ENCODE results near the gene ZNF425.
A peak's percentile ranks its signal among the peaks of the same experiment; 100 is the strongest.
"Not testable (repeated sequence)": the region's sequence is repeated elsewhere in the genome, so short reads cannot be mapped to it uniquely, and the experiment has no call there.

The ZNF425 gene, protein sequence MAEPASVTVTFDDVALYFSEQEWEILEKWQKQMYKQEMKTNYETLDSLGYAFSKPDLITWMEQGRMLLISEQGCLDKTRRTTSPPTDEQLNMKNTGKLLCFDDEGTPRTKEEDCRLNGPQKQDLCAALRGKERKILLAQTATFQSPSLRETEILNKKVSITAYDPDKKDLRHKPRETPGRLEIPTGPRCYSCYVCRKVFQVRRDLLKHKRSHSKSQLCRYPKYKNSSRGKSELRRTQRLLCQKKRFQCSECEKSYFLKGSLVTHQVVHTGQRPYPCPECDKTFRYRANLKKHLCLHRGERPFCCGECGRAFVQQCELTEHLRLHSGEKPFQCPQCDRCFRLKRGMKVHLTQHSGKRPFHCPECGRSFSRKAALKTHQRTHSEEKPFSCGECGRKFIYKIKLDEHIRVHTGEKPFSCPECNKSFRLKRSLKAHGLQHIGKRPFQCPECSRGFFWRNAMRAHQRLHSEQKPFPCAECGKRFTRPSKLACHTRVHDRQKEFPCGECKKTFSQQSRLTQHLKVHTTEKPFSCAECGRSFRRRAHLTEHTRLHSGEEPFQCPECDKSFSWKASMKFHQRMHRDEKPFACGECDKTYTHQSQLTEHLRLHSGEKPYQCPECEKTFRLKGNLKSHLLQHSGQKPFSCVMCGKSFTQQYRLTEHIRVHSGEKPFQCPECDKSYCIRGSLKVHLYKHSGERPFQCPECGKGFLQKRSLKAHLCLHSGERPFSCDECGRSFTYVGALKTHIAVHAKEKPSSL

DNA sequence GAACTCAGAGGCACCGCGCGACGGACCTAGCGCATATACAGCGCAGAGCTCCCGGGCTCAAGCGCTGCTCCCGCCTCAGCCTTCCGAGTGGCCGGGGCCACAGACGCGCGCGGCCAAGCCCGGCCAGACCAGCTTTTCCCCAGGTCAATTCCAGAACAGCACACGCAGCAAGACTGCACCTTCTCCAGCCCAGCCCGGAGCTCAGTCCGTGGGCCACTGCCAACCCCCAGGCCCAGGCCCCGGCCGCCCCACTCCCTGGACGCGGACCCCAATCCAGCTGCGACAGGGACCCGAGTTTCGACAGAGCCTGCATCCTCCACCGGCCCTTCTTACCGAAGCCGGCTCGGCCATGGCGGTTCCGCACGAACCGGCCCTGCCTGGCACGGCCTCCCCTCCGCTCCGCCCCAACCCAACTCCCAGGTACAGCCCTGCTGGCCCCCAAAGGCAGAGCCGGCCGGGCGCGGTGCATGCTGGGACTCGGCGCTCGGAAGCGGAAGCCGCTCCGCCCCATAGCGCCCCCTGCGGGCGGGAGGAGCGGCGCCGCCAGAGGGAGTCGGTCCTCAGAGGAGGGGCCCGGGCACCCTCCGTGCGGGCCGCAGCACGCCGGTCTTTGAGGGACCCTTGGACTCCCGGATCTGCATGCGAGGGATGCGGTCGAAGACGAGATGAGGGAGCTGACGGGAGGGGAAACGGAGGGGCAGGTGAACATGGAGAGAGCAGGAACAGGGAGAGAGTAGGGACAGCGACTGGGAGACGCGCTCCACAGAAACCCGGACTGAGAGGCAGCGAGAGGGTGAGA lies at the start of gene ZNF425:
ZNF425 (minus strand) TSS at position 462 of the 799 bp plus-strand sequence; CDS start at position 351, 111 bp downstream.
- DNase-seq: peak; percentile 81

DNA sequence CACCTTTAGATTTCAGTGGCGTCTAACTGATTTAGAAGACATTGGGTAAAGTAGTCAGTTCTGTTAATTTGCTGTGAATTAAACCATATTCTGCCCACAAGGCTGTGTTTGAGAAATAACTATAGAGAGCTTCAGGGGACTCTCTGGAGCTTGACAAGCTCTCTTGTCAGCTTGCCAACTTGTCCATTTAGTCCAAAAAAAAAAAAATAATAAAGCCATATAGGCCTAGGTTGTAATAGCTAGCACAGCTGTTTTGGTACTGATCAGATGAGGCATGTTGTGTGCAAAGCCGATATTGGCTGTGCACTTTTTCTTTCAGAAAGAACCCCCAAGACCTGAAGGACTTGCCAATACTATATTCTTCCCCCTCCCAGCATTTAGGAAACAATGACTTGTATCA lies 49.0 kb upstream of the ZNF425 start:
- DNase-seq: no peak

DNA sequence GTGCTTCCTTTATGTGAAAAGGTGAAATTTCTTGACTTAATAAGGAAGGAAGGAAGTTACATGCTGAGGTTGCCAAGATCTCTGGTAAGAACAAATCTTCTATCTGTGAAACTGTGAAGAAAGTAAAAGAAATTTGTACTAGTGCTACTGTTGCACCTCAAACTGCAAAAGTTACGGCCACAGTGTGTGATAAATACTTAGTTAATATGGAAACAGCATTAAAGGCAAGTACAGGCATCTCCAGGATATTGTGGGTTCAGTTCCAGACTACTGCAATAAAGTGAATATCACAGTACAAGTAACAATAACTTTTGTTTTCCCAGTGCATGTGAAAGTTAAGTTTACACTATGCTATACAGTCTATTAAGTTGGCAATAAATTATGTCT lies 46.4 kb upstream of the ZNF425 start:
- no peak for DNase-seq

DNA sequence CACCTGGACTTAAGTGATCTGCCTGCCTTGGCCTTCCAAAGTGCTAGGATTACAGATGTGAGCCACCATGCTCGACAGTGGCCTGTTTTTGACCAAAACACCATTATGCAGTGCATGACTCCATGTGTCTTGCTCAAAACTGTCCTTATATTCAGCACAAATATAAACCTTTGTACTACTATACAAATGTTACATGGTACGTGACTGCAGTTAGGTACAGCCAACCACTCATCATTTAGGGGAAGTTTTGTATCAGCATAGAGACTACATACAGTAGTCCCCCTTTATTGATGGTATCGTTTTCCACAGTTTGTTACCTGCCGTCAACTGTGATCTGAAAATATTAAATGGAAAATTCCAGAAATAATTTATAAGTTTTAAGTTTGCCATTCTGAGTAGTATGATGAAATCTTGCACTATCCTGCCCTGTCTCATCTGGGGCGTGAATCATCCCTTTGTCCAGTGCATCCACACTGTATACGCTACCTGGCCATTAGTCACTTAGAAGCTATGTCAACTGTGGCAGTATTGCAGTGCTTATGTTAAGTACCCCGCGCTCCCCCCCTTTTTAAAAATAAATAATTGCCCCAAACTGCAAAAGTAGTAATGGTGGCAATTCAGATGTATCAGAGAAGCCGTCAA lies 45.9 kb upstream of the ZNF425 start:
- no peak for DNase-seq

DNA sequence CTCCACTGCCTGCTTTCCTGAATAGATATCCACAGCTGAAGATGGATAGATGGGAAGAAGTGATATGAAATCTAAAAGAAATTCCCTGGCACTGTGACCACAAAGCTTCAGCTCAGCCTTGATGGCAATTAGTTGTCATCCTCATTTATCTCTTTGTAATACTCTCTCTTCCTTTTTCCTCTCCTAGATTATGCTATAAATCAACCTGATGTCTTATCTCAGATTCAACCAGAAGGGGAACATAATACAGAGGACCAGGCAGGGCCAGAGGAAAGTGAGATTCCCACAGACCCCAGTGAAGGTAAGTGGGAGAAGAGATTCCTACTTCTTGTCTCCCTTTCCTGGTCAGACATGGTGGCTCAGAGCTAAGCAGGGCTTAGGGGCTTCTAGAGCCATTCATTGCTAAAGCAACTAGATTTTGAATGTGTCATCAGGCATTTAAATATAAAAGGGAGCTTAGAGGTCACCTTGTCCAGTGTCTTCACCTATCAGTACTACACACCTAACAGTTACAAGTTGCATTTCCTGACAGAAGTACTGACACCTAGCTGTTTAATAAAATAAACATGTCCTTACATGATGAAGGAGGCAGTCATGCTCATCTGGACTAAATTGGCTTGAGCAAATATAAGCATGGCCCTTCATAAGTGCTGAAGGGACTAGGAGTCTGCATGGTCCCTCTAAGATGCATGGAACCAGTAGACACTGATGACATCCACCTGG lies 40.7 kb upstream of the ZNF425 start:
- no peak for DNase-seq

DNA sequence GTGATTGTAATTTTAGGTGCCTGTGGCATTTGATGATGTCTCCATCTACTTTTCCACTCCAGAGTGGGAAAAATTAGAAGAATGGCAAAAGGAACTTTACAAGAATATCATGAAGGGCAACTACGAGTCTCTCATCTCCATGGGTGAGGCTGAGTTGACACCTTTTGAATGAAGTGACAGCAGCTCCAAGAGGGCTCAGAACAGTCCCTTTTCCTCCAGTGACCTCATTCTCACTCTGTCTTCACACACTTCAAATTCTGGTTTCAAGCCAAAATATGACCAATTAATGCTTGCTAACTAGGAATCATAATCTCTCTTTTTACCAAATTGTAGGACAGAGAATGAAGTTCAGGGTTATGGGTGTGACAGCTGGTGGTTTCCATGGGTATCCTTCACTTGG lies 40.0 kb upstream of the ZNF425 start:
- no peak for DNase-seq

DNA sequence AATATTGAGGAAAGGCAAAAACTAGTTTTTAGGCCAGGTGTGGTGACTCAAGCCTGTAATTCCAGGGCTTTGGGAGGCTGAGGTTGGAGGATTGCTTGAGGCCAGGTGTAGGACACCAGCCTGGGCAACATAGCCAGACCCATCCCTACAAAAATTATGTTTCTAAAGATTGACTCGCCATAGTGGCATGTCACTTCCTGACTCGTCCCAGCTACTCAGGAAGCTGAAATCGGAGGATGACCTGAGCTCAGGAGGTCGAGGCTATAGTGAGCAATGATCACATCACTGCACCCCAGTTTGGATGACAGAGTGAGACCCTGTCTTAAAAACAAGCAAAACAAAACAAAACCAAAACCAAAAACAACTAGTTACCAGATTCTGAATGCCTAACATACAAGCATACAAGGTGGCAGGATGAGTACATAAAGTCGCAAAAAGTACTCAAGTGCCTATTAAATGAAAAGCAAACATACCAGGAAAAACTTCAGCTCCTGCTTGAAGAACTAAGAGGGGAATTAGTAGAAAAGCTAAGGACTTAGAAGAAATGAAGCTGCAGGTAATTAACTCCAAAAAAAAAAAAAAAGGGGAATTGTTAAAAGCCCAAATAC lies 35.2 kb upstream of the ZNF425 start:
- DNase-seq: no peak

DNA sequence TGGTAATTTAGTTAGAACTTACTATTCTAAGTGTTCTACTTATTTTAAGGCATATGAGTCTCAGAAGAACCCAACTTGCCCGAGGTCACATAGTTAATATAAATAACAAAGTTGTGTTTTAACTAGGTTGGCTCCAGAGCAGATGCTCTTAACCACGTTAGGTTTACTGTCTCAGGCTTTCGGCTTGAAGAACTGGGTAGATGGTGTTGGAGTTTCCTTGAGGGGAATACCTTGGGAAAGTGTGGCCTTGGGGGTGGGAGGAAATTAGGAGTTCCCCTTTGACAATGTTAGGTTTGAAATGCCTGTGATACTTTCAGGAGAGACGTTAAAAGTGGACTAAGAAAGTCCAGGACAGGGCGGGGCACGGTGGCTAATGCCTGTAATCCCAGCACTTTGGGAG lies 30.8 kb upstream of the ZNF425 start:
- DNase-seq: no peak

DNA sequence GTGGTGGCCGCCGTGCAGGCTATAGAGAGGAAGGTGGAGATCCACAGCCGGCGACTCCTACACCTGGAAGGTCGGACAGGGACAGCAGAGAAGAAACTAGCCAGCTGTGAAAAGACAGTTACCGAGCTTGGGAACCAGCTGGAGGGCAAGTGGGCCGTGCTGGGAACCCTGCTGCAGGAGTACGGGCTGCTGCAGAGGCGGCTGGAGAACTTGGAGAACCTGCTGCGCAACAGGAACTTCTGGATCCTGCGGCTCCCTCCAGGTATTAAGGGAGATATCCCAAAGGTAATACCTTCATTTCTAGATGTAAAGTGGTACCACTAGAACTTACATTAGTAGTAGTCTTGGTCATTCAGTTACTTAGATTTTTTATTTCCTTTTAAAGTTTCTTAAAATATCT lies 27.9 kb upstream of the ZNF425 start:
- DNase-seq: no peak

DNA sequence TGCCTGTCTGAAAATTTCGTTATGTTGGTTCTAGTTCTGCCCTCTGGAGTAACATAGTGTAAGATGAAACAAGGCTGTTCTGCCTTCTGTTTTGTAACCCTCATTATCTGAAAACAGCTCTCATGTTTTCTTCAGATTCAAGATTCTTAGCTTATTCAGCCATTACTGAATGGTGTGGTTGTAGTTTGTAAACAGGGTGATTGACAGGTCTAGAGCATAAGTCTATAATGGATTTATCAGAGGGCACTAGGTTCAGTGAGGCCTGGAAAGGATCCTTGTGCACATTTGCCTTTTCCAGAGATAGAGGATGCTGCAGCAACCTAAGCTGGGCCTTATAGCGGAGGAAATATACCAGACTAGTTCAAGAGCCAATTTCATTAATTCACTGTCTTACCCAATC lies 27.2 kb upstream of the ZNF425 start:
- no peak for DNase-seq

DNA sequence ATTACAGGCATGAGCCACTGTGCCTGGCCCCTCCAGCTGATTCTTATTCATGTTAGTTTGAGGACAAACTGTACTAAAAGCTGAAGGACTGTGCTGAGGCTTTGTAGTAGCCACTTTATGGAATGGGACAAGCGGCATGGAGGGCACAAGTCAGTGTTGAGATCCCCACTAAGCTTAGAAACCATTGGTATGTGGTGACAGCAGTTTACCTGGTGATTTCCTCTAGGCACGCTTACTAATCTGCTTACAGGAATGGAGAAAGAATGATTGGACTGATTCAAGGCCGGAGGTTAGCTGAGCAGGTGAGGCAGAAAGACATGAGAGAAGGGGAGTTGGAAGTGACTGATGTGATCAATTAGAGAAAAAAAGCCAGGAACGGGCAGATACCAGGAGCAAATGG lies 24.9 kb upstream of the ZNF425 start:
- DNase-seq: no peak

DNA sequence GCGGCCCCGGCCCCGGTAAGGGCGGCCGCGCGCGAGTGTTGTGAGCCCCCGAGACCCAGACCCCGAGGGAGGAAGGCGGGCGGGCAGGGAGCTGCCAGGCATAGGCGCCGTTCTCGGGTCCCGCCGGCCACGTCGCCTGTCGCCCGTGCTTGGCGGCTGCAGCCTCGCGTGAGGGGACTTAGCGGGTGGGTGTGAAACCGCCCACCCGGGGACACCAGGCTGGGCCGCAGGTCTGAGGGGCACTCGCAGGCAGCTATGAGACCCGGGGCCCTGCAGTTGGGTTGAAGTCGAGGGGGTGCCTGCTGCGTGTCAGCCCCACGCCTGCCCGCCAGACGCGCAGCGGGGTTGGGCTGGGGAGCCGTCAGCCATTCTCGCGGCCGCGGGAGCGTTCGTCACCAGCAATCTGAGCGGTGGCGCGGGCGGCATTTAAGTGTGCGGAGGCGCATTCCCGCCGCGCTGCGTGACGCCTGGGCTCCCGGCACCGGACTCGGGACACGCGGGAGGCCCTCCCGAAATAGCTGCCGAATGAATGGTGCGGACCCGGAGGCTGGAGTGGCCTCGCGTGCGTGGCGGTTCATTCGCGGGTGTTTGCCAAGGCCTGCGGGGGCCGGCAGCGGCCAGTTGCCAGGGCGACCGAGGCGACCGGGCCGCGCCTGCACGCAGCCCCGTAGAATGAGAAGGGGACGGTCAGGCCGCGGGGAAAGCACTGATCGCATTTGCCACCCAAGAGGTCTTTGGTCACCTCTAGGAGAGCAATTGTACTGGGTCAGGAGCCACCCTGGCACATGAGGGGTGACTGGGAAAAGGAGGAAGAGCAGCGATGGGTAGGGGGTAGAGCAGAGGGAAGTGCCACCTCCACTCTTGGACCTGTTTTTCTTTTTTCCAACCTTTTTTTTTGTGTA lies 21.9 kb upstream of the ZNF425 start:
- DNase-seq: no peak

DNA sequence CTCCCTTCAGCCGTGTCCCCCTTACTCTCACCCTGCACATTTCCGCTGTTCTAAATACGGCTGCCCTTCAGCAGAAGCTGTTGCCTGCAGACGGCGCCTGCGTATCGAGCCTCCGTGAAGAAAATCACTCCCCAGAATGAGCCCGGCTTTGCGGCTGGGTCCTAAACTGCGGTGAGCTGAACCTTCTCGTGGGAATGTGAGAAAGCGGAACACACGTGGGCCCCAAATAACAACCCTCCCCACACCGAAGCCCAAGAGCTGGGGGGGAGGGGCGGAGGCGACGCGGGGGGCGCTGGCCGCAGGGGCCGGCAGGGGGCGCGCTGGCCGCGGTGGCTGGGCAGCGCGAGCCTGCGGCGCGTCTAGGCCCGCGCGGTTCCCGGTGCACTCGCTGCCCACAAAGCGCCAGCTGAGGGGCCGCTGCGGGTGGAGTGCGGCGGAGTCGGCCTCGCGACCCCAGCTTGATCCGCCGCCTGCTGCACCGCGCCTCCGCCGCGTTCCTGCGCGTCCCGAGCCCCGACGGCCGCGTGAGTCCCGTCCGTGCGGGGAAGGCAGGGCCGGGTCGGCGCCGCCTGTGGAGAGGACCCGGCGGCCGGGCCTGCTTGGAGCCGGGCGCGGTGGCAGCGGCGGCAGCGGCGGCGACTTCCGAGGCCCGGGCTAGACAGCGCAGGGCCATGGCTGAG lies 21.1 kb upstream of the ZNF425 start, which contains the start of gene ZNF398:
ZNF398 (plus strand) TSS at position 382 of the 680 bp plus-strand sequence; CDS start at position 672, 290 bp downstream.
- no peak for DNase-seq

DNA sequence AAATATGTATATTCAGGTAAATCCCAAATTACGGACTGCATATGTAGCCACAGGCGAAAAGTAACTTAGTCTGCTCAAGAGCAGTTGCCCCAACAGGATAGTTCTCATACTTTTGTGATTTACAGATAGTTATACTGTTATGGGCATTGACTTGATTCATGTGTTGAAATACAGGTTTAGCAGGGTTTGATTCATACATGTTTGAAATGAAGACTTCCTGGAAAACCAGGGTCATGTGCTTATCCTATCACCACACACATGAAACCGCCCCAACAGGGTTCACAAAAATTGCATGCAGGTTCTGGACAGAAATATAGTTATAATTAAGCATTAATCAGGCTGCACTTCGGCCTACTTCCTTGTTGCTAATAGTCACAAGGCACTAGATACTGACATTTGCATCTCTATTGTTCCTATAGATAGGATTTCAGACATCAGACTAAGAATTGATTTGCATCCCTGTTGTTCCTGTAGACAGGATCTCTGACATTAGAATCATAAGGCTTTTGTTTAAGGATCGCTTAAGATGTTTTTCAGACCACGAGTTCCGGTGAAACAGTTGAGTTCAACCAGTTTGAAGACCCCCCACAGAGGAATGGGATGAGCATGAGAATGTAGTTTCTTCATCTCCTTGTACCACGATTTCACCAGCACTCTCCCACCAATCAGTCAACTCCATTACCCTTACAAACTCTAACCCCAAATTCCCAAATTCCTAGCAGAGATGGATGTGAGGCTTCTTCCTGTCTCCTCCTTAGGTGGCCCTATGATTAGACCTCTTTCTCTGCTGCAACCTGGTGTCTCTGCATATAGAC lies 19.1 kb upstream of the ZNF425 start:
- no peak for DNase-seq

DNA sequence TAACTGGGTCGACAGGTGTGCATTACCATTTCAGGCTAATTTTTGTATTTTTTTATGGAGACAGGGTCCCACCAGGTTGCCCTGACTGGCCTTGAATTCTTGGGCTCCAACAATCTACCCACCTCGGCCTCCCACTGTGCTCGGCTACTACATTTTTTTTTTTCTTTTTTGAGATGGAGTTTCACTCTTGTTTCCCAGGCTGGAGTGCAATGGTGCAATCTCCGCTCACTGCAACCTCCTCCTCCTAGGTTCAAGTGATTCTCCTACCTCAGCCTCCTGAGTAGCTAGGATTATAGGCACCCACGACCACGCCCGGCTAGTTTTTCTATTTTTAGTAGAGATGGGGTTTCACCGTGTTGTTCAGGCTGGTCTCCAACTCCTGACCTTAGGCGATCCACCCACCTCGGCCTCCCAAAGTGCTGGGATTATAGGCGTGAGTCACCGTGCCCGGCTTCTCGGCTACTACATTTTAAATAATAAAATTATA lies 18.4 kb upstream of the ZNF425 start:
- not testable (repeated sequence) for DNase-seq

DNA sequence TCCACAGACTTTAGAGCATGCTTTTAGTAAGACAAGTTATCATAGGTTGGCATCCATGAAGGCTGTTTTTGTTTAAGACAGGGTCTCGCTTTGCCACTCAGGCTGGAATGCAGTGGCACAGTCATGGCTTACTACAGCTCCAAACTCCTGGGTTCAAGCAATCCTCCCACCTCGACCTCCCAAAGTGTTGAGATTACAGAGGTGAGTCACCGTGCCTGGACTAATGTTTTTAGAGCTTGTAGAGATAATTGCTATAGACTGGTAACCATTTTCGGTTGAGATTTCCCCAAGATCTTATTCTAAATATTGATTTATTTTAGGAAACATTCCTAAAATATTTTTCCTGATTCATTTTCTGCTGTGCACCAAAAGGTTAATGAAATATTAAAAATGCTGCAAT lies 15.8 kb upstream of the ZNF425 start:
- DNase-seq: no peak

DNA sequence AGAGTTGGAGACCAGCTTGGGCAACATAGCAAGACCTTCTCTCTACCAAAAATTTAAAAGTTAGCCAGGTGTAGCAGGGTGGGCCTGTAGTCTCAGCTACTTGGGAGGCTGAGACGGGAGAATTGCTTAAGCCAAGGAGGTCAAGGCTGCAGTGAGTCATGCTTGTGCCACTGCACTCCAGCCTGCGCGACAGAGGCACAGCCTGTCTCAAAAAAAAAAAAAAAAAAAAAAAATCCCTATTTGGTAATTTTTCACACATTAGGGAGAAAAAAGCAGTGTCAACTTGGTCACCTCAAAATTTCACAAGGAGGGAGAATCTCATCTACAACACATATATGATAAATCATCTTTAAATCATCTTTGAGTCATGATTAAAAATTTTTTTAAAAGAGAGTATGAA lies 14.7 kb upstream of the ZNF425 start:
- DNase-seq: no peak

DNA sequence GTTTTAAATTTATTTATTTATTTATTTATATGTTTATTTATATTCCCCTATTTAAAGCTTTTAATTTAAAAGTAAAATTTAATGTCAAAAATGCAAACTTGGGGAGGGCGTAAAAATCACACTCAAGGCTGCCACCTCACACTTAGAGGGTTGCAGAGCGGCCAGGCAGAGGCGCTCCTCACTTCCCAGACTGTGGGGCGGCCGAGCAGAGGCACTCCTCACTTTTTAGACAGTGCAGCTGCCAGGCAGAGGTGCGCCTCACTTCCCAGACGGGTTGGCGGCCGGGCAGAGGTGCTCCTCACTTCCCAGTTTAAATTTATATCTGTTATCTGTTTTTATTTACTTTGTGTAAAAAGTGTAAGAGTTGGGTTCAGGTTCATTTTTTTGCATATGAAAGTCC lies 10.0 kb upstream of the ZNF425 start:
- no peak for DNase-seq

All from cortex of kidney (tissue), 1 donor.